ENCODE results near the gene FBXO9. TPM values are rescaled to one million over a fixed set of nuclear protein-coding genes. Genes with fewer than 3 reads are reported as not detected.

The FBXO9 gene
- total and polyA plus RNA-seq, 7 experiments from 2014 or later: 52.3 to 133 (median 72.3) TPM

DNA sequence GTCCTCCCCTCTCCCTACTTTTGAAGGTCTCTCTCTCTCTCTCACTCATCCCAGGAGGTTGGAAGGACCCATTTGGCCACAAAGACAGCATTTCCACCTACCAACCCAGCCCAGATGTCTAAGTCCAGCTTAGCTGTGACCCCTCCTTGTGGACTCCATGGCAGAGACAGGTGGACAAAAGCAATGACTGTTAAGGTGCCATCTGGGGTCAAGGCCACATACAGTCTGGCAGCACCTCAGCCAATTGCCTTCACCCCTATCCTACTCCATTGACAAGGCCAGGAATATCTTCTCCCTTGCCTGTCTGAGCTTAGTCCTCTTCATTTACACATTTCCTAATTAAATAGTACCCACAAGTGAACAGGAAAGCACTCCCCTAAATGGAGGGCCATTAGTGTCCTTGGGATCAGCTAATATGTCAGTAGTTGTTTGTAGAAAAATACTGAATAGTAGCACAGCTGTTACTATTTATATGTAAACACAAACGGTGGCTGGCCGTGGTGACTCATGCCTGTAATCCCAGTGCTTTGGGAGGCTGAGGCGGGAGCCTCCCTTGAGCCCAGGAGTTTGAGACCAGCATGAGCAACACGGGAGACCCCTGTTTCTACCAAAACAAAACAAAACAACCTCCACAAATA, 54.7 kb downstream of the FBXO9 start:
- H3K9me3 ChIP-seq (ENCODE audit: control insufficient read depth in 2 of 3, low read length in 3 of 3): peaks cover 0 to 6% (median 0%) of the 10 kb centered on the region in 3 experiments
- H3K27ac ChIP-seq (ENCODE audit: low read depth, low read length): no peak overlapping the region
- no peaks in the 10 kb centered on the region for H3K27me3 ChIP-seq (ENCODE audit: control insufficient read depth in 2 of 2, insufficient read depth in 2 of 2, low read length in 2 of 2)
- POLR2A ChIA-PET: interaction anchor here (0.8 kb wide), 1 partner anchor 377 kb away, joined by 4 read pairs; no protein-coding TSS in a partner anchor
- no peaks in the 10 kb centered on the region for H3K4me1 Mint-ChIP-seq
- peaks cover 0 to 5% (median 4%) of the 10 kb centered on the region in 5 donors for H3K27me3 Mint-ChIP-seq
- CTCF ChIA-PET: no interaction called here
- H3K36me3 ChIP-seq (ENCODE audit: control insufficient read depth in 2 of 3, insufficient read depth in 3 of 3, low read length in 3 of 3): no peaks in the 10 kb centered on the region
- intact Hi-C loops (cut with micrococcal nuclease): no loop called here
- DNase-seq: no peak
- H3K4me3 ChIP-seq (ENCODE audit: low read length): no peak overlapping the region
- H3K27ac Mint-ChIP-seq: no peak overlapping the region
- H3K36me3 Mint-ChIP-seq: peaks cover 0 to 7% (median 0%) of the 10 kb centered on the region in 5 donors
- H3K4me1 ChIP-seq (ENCODE audit: control insufficient read depth in 2 of 2, insufficient read depth in 2 of 2, low read length in 2 of 2): no peaks in the 10 kb centered on the region
- ATAC-seq: no peak
- no peak overlapping the region for H3K4me3 Mint-ChIP-seq
- peaks cover 0 to 9% (median 3%) of the 10 kb centered on the region in 11 donors for H3K9me3 Mint-ChIP-seq

DNA sequence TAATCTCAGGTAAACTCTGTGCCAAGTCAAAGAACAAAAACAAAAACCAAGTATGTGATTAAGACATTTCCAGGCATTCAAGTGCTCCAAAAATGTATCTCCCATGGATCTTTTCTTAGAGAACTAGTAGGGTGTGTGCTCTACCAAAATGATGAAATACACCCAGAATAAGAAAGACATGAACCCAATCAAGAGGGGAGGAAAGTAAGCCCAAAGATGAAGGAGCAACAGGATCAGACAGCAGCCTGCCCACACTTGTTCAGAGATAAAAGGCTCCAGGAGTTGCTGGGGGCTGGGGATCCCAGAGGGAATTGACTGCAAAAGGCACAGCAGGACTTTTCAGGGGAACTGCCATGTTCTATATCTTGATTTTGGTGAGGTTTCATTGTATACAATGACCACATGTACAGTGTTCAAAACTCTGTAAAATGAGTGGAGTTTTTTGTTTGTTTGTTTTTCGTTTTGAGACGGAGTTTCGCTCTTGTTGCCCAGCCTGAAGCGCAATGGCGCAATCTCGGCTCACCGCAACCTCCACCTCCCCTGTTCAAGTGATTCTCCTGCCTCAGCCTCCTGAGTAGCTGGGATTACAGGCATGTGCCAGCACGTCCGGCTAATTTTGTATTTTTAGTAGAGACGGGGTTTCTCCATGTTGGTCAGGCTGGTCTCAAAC, 59.1 kb downstream of the FBXO9 start:
- Histone ChIP-seq H3K4me3 (ENCODE audit: low read length) (no peak overlapping the region), H3K9me3 (ENCODE audit: control insufficient read depth in 2 of 3, low read length in 3 of 3) (no peaks in the 10 kb centered on the region), H3K4me1 (ENCODE audit: control insufficient read depth in 2 of 2, insufficient read depth in 2 of 2, low read length in 2 of 2) (no peaks in the 10 kb centered on the region), H3K27ac (ENCODE audit: low read depth, low read length) (no peak overlapping the region), H3K27me3 (ENCODE audit: control insufficient read depth in 2 of 2, insufficient read depth in 2 of 2, low read length in 2 of 2) (no peaks in the 10 kb centered on the region), H3K36me3 (ENCODE audit: control insufficient read depth in 2 of 3, insufficient read depth in 3 of 3, low read length in 3 of 3) (no peaks in the 10 kb centered on the region)
- no peak overlapping the region for H3K4me3 Mint-ChIP-seq
- DNase-seq (no peak), ATAC-seq (no peak)
- H3K27me3 Mint-ChIP-seq: peaks cover 8 to 23% (median 13%) of the 10 kb centered on the region in 5 donors
- H3K4me1 Mint-ChIP-seq: no peaks in the 10 kb centered on the region
- intact Hi-C loops (cut with micrococcal nuclease): no loop called here
- no peaks in the 10 kb centered on the region for H3K36me3 Mint-ChIP-seq
- H3K27ac Mint-ChIP-seq: no peak overlapping the region
- no peaks in the 10 kb centered on the region for H3K9me3 Mint-ChIP-seq
- CTCF ChIA-PET: interaction anchor here (0.6 kb wide), 1 partner anchor 156 kb away, joined by 3 read pairs; no protein-coding TSS in a partner anchor
- POLR2A ChIA-PET: no interaction called here

DNA sequence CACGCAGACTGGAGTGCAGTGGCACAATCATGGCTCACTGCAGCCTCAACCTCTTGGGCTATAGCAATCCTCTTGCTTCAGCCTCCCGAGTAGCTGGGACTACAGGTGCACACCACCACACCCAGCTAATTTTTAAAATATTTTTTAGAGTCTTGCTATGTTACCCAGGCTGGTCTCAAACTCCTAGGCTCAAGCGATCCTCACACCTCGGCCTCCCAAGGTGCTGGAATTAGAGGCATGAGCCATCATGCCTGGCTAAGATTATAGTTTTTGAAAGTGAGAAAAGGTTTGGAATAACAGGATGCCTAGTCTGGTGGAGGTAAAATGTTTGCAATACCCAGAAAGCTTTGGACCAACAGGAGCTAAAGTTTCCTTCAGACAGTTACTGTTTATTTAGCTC, 60.1 kb downstream of the FBXO9 start:
- no peaks in the 10 kb centered on the region for H3K36me3 Mint-ChIP-seq
- H3K27me3 ChIP-seq (ENCODE audit: control insufficient read depth in 2 of 2, insufficient read depth in 2 of 2, low read length in 2 of 2): no peaks in the 10 kb centered on the region
- DNase-seq (no peak), ATAC-seq (no peak)
- no peaks in the 10 kb centered on the region for H3K4me1 ChIP-seq (ENCODE audit: control insufficient read depth in 2 of 2, insufficient read depth in 2 of 2, low read length in 2 of 2)
- no peak overlapping the region for H3K27ac ChIP-seq (ENCODE audit: low read depth, low read length)
- CTCF ChIA-PET: interaction anchor here (0.6 kb wide), 1 partner anchor 155 kb away, joined by 3 read pairs; no protein-coding TSS in a partner anchor
- POLR2A ChIA-PET: no interaction called here
- H3K4me1 Mint-ChIP-seq: no peaks in the 10 kb centered on the region
- no peaks in the 10 kb centered on the region for H3K36me3 ChIP-seq (ENCODE audit: control insufficient read depth in 2 of 3, insufficient read depth in 3 of 3, low read length in 3 of 3)
- H3K4me3 ChIP-seq (ENCODE audit: low read length): no peak overlapping the region
- no peaks in the 10 kb centered on the region for H3K9me3 Mint-ChIP-seq
- H3K27ac Mint-ChIP-seq: no peak overlapping the region
- H3K27me3 Mint-ChIP-seq: peaks cover 8 to 28% (median 14%) of the 10 kb centered on the region in 5 donors
- H3K9me3 ChIP-seq (ENCODE audit: control insufficient read depth in 2 of 3, low read length in 3 of 3): no peaks in the 10 kb centered on the region
- H3K4me3 Mint-ChIP-seq: no peak overlapping the region
- intact Hi-C loops (cut with micrococcal nuclease): no loop called here

DNA sequence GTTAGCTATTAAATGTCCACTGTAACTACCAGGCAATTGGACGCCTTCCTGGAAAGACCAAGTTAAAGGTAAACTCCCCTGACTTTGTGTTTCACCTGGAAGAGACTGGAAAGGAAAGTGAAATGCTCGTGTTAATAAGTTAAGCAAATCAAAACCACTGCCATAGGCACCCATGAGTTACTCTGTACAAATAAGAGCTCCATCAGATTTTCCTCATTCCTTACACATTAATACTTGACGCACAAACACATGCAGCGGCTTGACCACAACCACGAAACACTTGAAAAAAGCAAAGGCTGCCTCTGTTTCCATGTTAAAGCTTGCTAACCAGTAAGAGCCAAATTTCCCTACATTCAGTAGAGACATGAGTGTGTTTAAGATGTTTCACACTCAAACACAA, 63.6 kb downstream of the FBXO9 start:
- no peak overlapping the region for H3K27ac Mint-ChIP-seq
- H3K4me1 ChIP-seq (ENCODE audit: control insufficient read depth in 2 of 2, insufficient read depth in 2 of 2, low read length in 2 of 2): no peaks in the 10 kb centered on the region
- no peaks in the 10 kb centered on the region for H3K27me3 ChIP-seq (ENCODE audit: control insufficient read depth in 2 of 2, insufficient read depth in 2 of 2, low read length in 2 of 2)
- H3K9me3 Mint-ChIP-seq: peaks cover 0 to 2% (median 0%) of the 10 kb centered on the region in 11 donors
- no peaks in the 10 kb centered on the region for H3K9me3 ChIP-seq (ENCODE audit: control insufficient read depth in 2 of 3, low read length in 3 of 3)
- H3K4me3 Mint-ChIP-seq: no peak overlapping the region
- H3K36me3 ChIP-seq (ENCODE audit: control insufficient read depth in 2 of 3, insufficient read depth in 3 of 3, low read length in 3 of 3): no peaks in the 10 kb centered on the region
- DNase-seq (no peak), ATAC-seq (no peak)
- intact Hi-C loops (cut with micrococcal nuclease): no loop called here
- ChIA-PET POLR2A (no interaction called here), CTCF (no interaction called here)
- no peak overlapping the region for H3K27ac ChIP-seq (ENCODE audit: low read depth, low read length)
- H3K36me3 Mint-ChIP-seq: no peaks in the 10 kb centered on the region
- H3K4me1 Mint-ChIP-seq: no peaks in the 10 kb centered on the region
- H3K4me3 ChIP-seq (ENCODE audit: low read length): no peak overlapping the region
- peaks cover 8 to 27% (median 14%) of the 10 kb centered on the region in 5 donors for H3K27me3 Mint-ChIP-seq

DNA sequence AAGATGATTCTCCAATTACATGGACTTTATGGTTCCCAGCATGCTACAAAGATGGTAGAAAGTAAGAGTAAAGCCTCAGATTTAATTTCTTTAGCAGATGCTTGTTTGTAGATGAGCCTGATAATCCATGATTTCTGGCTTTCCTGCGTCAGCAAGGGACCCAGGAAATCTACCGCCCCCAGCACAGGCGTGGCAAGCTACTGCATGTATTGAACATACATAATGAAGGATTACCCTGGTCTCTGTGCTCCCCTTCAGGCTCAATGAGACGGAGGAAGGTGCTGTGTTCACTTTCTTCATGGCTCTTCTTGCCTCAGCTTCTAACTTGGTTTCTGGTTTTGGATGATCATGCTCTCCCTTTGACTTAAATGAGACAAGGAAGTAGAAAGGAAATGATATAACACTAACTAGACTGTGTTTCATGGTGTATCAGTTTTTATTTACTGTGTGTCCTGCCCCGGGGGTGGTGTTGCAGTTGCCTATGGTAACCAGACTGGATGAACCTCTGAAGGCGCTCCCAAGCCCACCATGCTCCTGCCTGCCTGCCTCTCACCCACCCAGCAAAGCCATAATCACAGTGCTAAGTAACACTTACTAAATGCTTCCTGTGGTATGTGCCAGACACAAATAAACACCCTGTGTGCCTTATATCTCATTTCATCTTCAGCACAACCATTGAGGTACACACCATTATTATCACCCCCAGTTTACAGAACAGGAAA, 65.5 kb downstream of the FBXO9 start:
- Histone ChIP-seq H3K9me3 (ENCODE audit: control insufficient read depth in 2 of 3, low read length in 3 of 3) (no peaks in the 10 kb centered on the region), H3K4me1 (ENCODE audit: control insufficient read depth in 2 of 2, insufficient read depth in 2 of 2, low read length in 2 of 2) (no peaks in the 10 kb centered on the region), H3K36me3 (ENCODE audit: control insufficient read depth in 2 of 3, insufficient read depth in 3 of 3, low read length in 3 of 3) (no peaks in the 10 kb centered on the region), H3K27me3 (ENCODE audit: control insufficient read depth in 2 of 2, insufficient read depth in 2 of 2, low read length in 2 of 2) (no peaks in the 10 kb centered on the region), H3K27ac (ENCODE audit: low read depth, low read length) (no peak overlapping the region), H3K4me3 (ENCODE audit: low read length) (no peak overlapping the region)
- ChIA-PET POLR2A (no interaction called here), CTCF (no interaction called here)
- Mint-ChIP-seq H3K36me3 (no peaks in the 10 kb centered on the region), H3K27me3 (peaks cover 8 to 27% (median 14%) of the 10 kb centered on the region in 5 donors), H3K27ac (no peak overlapping the region), H3K4me1 (peaks cover 0 to 6% (median 6%) of the 10 kb centered on the region in 7 donors), H3K4me3 (no peak overlapping the region), H3K9me3 (peaks cover 0 to 2% (median 0%) of the 10 kb centered on the region in 11 donors)
- DNase-seq (no peak), ATAC-seq (no peak)
- intact Hi-C loops (cut with micrococcal nuclease): no loop called here

DNA sequence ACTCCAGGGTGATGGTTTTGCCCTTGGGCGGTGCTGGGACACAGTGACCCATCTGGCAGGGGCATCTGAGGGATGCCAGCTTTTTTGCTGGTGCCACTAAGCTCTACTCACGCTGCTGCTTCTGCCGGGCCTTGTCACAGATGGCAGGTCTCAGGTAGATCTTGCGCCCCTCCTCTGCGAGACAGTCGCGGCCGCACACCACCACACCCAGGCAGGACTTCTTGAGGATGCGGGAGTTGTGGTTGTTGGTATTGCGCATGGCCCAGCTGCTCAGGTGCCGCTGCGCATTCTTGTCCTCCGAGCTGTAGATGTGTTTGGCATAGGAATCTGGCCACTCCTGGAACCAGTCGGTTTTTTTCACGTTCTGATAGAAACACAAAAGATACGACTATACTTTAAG, 68.8 kb downstream of the FBXO9 start:
- H3K27ac Mint-ChIP-seq: no peak overlapping the region

More for the DNA sequence above, 68.8 kb downstream of the FBXO9 start:
- Mint-ChIP-seq H3K9me3 (peaks cover 0 to 5% (median 0%) of the 10 kb centered on the region in 11 donors), H3K4me3 (no peak overlapping the region), H3K4me1 (peaks cover 0 to 6% (median 6%) of the 10 kb centered on the region in 7 donors), H3K36me3 (no peaks in the 10 kb centered on the region), H3K27me3 (peaks cover under 1 to 15% (median 10%) of the 10 kb centered on the region in 5 donors)
- Histone ChIP-seq H3K4me1 (ENCODE audit: control insufficient read depth in 2 of 2, insufficient read depth in 2 of 2, low read length in 2 of 2) (no peaks in the 10 kb centered on the region), H3K36me3 (ENCODE audit: control insufficient read depth in 2 of 3, insufficient read depth in 3 of 3, low read length in 3 of 3) (no peaks in the 10 kb centered on the region), H3K27ac (ENCODE audit: low read depth, low read length) (no peak overlapping the region), H3K4me3 (ENCODE audit: low read length) (no peak overlapping the region), H3K9me3 (ENCODE audit: control insufficient read depth in 2 of 3, low read length in 3 of 3) (no peaks in the 10 kb centered on the region), H3K27me3 (ENCODE audit: control insufficient read depth in 2 of 2, insufficient read depth in 2 of 2, low read length in 2 of 2) (no peaks in the 10 kb centered on the region)
- intact Hi-C loops (cut with micrococcal nuclease): no loop called here
- DNase-seq (no peak), ATAC-seq (no peak)
- POLR2A ChIA-PET: no interaction called here
- CTCF ChIA-PET: no interaction called here
